CD4-positive, alpha-beta T cell treated with Interleukin-4 for 1 hour (primary cell): ENCODE results near the gene IKBKE.
"Not testable (repeated sequence)": the region's sequence is repeated elsewhere in the genome, so short reads cannot be mapped to it uniquely, and the experiment has no call there.

ENCODE experiments used
- DNase-seq, 2 donors: peaks; one replicate each; pipeline ENCODE4 v3.0.0-alpha.2; 2020 to 2022

The IKBKE gene

GRCh38 chr1:206476591-206476990 is 6.3 kb downstream of the IKBKE start:
- DNase-seq: no peak

GRCh38 chr1:206477110-206477509 is 6.8 kb downstream of the IKBKE start:
- no peak for DNase-seq

GRCh38 chr1:206477581-206478380 is 7.5 kb downstream of the IKBKE start:
- no peak for DNase-seq

- no peak for DNase-seq
These were observed 8.5 kb downstream of the IKBKE start for GRCh38 chr1:206478746-206479145.

GRCh38 chr1:206479183-206480125 is 9.2 kb downstream of the IKBKE start:
- peak; percentile 67 to 68 for DNase-seq

GRCh38 chr1:206480211-206480610 is 9.9 kb downstream of the IKBKE start:
- no peak for DNase-seq

- DNase-seq: no peak
These were observed 12.3 kb downstream of the IKBKE start for GRCh38 chr1:206482611-206483010.

- not testable (repeated sequence) for DNase-seq
These were observed 13.6 kb downstream of the IKBKE start for GRCh38 chr1:206483864-206484263.

GRCh38 chr1:206484901-206485300 is 14.6 kb downstream of the IKBKE start:
- no peak for DNase-seq

- DNase-seq: no peak
These were observed 16.9 kb downstream of the IKBKE start for GRCh38 chr1:206486995-206487788.

GRCh38 chr1:206487970-206488369 is 17.7 kb downstream of the IKBKE start:
- DNase-seq: no peak

GRCh38 chr1:206488466-206488865 is 18.2 kb downstream of the IKBKE start:
- no peak for DNase-seq

GRCh38 chr1:206489980-206490770 is 19.9 kb downstream of the IKBKE start:
- DNase-seq: peak; percentile 65 to 66

GRCh38 chr1:206490771-206491405 is 20.6 kb downstream of the IKBKE start:
- no peak for DNase-seq

- DNase-seq: no peak
These were observed 21.3 kb downstream of the IKBKE start for GRCh38 chr1:206491616-206492015.

- no peak for DNase-seq
These were observed 22.3 kb downstream of the IKBKE start for GRCh38 chr1:206492589-206492988.

GRCh38 chr1:206493279-206493678 is 23.0 kb downstream of the IKBKE start:
- no peak for DNase-seq

GRCh38 chr1:206495011-206495461 is 24.8 kb downstream of the IKBKE start:
- DNase-seq: no peak

- no peak for DNase-seq
These were observed 25.3 kb downstream of the IKBKE start for GRCh38 chr1:206495493-206496046.

- no peak for DNase-seq
These were observed 26.0 kb downstream of the IKBKE start for GRCh38 chr1:206496131-206496793.

GRCh38 chr1:206497363-206497762 is 27.1 kb downstream of the IKBKE start:
- no peak for DNase-seq
